Small intestine (tissue), 7 donors: ENCODE results near the gene PKD1. TPM values are rescaled to one million over a fixed set of nuclear protein-coding genes. Genes with fewer than 3 reads are reported as not detected.

Source experiments
- DNase-seq, 2 donors: peaks; one replicate each; pipeline versions ENCODE4 v3.0.0 to v3.0.0-alpha.2; 2013
- FAIRE-seq: peaks from 2 replicates; lab custom pipeline; 2012; peaks lifted over from hg19 to GRCh38; lab: Jason Lieb, UNC
- H3K27ac ChIP-seq, 3 donors: one replicate each; pipeline ENCODE4 v1.5.1; 2013; ENCODE audit warnings: low read length in 2 of 3, mild to moderate bottlenecking in 2 of 3, control low read depth in 1 of 3, inconsistent platforms in 1 of 3, low read depth in 1 of 3, moderate library complexity in 1 of 3
- H3K27me3 ChIP-seq, 3 donors: one replicate each; pipeline ENCODE4 v1.6.1; 2013; ENCODE audit warnings: low read length in 3 of 3, inconsistent platforms in 1 of 3; ENCODE audit not compliant: control insufficient read depth in 3 of 3, insufficient read depth in 3 of 3
- H3K36me3 ChIP-seq, 3 donors: one replicate each; pipeline ENCODE4 v1.6.1; 2013; ENCODE audit warnings: low read length in 3 of 3, inconsistent platforms in 1 of 3, low read depth in 1 of 3, mild to moderate bottlenecking in 1 of 3, moderate library complexity in 1 of 3; ENCODE audit not compliant: control insufficient read depth in 3 of 3, insufficient read depth in 2 of 3
- H3K4me1 ChIP-seq, 3 donors: one replicate each; pipeline ENCODE4 v1.6.1; 2013; ENCODE audit warnings: low read length in 2 of 3, inconsistent platforms in 1 of 3, low read depth in 1 of 3, mild to moderate bottlenecking in 1 of 3, moderate library complexity in 1 of 3; ENCODE audit not compliant: control insufficient read depth in 3 of 3, insufficient read depth in 2 of 3
- H3K4me3 ChIP-seq, 3 donors: one replicate each; pipeline ENCODE4 v1.5.1; 2013; ENCODE audit warnings: low read length in 3 of 3, control low read depth in 1 of 3, inconsistent platforms in 1 of 3, low read depth in 1 of 3, mild to moderate bottlenecking in 1 of 3, moderate library complexity in 1 of 3
- H3K9me3 ChIP-seq, 2 donors: one replicate each; pipeline ENCODE4 v1.6.1; 2013; ENCODE audit warnings: low read depth in 1 of 2, low read length in 1 of 2; ENCODE audit not compliant: control insufficient read depth in 2 of 2, insufficient read depth in 1 of 2
- WGBS, 3 donors: extraction: QIAGEN DNeasy Blood & Tissue Kit; methylation state at CpG; one replicate each; pipeline ENCODE4 v1.1.7; 2013; 5-methylcytosine and 5-hydroxymethylcytosine counted together
- polyA plus RNA-seq, 4 donors: library from polyadenylated mRNA; stranded (reverse) in 3 of 4; unstranded in 1 of 4; fragments of 200-250 nt in 3 of 4; fragments of 120-200 nt in 1 of 4; gene quantifications; one replicate each; pipeline versions ENCODE4 v1.2.1 to v1.2.3, GENCODE V29; 2013
- donor health status: healthy with polysubstance abuse.
- donor health status: control.
- donor health status: control.
- donor health status: Bipolar disorder and iron deficiency.
- donor health status: healthy.

The PKD1 gene
- polyA plus RNA-seq, 4 donors: 10.5 to 42.2 (median 26.7) TPM

DNA sequence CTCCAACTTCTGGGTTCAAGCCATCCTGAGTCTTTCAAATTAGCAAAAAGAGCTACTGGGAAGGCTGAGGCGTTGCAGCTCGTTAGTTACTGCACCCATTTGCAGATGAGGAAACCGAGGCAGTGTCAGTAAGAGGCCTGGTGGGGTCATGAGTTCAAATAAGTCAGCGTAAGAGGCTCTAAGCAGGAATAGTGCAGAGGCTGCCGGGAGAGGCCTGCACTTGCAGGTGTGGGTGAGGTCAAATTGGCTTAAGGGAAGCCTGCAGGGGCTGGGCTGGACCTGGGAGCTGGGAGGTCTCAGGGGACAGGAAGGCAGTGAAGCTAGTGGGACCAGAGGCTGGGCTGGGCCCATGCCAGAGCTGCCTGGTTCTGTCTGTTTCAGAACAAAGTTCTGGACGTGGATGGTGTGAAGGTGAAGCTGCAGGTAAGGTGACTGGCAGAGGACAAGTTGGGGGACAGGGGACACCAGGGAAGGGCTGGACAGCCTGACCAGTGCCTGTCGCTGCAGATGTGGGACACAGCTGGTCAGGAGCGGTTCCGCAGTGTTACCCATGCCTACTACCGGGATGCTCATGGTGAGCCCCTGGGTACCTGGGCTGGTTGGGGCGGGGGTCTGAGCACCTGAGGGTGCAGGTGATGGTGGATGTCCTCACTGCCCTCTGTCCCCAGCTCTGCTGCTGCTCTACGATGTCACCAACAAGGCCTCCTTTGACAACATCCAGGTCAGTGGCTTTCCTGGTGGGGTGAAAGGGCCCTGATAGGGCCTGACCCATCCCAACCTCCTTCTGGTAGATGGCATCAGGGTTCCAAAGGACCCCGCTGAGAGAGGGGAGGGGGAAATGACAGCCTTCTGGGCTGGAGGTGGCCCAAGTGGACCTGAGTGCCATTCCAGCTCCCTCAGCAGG, 15.7 kb upstream of the PKD1 start:
- peaks cover 0 to 10% (median 0%) of the 10 kb centered on the region in 3 donors for H3K27me3 ChIP-seq
- peaks cover 3 to 56% (median 3%) of the 10 kb centered on the region in 3 donors for H3K4me1 ChIP-seq

DNA sequence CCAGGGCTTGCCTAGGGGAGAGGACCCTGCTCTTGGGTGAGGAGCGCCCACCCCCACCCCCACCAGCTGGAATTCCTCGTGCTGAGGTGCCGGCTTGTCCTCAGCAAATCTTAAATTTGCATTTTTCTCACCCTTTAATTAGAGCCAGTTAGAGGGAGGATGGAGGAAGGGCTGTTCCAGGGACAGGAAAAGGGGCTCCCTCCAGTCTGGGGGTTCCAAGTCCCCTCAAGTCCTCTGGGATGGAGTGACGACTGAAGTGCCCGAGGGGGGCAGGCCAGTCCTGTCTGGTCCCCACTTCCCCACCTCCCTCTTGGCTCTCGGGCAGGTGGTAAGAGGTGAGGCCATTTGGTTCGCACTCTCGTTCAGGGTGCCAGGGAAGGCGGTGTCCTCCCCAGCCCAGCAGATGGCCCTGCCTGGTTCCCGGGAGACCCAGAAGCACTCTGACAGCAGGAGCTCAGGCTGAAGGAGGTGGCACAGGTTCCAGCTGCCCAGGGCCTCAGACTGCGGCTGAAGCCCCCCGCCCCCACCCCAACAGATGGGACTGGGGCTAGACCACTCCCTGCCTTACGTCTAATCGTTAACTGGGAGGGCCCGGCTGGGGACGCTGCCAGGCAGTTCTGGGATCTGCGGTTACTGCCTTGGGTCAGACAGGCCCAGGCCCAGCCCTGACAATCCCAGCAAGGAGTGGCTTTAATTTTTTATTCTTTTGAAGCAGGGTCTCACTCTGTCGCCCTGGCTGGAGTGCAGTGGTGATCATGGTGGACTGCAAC, 14.9 kb upstream of the PKD1 start:
- Histone ChIP-seq H3K36me3 (peaks cover 0 to 57% (median 0%) of the 10 kb centered on the region in 3 donors), H3K4me3 (no peak overlapping the region), H3K4me1 (peaks cover 3 to 56% (median 3%) of the 10 kb centered on the region in 3 donors), H3K27me3 (peaks cover 0 to 10% (median 0%) of the 10 kb centered on the region in 3 donors), H3K9me3 (no peaks in the 10 kb centered on the region), H3K27ac (peak overlapping the region; percentile 12 to 28 (median 19))
- FAIRE-seq (no peak), DNase-seq (peak; percentile 54 to 61)
- WGBS, 3 donors: 18 to 42% (median 29%) methylated on average over 18 of the region's 18 CpGs

More for the DNA sequence above, 15.7 kb upstream of the PKD1 start:
- H3K4me3 ChIP-seq: no peak overlapping the region
- H3K27ac ChIP-seq: peak overlapping the region; percentile 9 to 20 (median 19)
- 54 to 66% (median 64%) methylated on average over 12 to 13 of the region's 13 CpGs for WGBS, 3 donors
- H3K9me3 ChIP-seq: no peaks in the 10 kb centered on the region
- no peak for FAIRE-seq
- peak in 1 of 2 donors; percentile 3 for DNase-seq
- peaks cover 0 to 57% (median 0%) of the 10 kb centered on the region in 3 donors for H3K36me3 ChIP-seq

DNA sequence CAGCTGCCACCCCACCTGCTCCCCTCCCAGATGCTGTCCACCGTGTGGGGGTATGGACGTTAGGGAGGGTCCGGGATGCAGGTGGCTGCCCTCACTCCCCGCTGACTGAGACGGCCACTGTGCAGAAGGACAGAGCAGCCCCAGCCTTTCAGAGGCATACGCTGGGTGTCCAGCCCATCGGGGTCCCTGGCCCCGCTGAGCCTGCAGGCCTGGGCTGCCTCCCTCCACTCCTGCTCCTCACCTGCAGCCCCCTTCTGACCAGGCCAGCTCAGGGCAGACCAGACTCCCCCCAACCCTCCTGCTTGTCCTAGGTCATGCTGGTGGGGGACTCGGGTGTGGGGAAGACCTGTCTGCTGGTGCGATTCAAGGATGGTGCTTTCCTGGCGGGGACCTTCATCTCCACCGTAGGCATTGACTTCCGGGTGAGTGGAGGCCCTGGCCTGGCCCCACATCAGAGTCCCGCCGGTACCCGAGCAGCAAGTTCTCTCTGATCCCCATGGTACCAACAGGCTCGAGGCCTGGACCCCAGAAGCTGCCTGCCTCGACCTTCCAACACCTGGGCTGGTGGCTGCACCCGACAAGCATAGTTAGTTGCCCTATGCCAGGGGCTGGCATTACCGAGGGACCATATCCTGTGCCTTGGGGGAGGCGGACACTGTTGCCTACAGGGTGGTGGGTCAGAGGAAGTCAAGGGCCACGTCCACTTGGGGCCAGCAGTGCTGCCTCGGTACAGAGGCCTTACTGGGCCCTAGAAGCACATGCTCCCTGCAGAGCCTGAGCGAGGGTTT, 14.1 kb upstream of the PKD1 start:
- FAIRE-seq (no peak), DNase-seq (no peak)
- peaks cover 3 to 56% (median 3%) of the 10 kb centered on the region in 3 donors for H3K4me1 ChIP-seq
- peak overlapping the region in 2 of 3 donors; percentile 28 to 41 for H3K27ac ChIP-seq
- H3K9me3 ChIP-seq: no peaks in the 10 kb centered on the region
- peaks cover 0 to 10% (median 0%) of the 10 kb centered on the region in 3 donors for H3K27me3 ChIP-seq
- H3K36me3 ChIP-seq: peaks cover 0 to 54% (median 0%) of the 10 kb centered on the region in 3 donors
- H3K4me3 ChIP-seq: peak overlapping the region in 1 of 3 donors; percentile 26
- 44 to 54% (median 51%) methylated on average over 20 to 24 of the region's 24 CpGs for WGBS, 3 donors

DNA sequence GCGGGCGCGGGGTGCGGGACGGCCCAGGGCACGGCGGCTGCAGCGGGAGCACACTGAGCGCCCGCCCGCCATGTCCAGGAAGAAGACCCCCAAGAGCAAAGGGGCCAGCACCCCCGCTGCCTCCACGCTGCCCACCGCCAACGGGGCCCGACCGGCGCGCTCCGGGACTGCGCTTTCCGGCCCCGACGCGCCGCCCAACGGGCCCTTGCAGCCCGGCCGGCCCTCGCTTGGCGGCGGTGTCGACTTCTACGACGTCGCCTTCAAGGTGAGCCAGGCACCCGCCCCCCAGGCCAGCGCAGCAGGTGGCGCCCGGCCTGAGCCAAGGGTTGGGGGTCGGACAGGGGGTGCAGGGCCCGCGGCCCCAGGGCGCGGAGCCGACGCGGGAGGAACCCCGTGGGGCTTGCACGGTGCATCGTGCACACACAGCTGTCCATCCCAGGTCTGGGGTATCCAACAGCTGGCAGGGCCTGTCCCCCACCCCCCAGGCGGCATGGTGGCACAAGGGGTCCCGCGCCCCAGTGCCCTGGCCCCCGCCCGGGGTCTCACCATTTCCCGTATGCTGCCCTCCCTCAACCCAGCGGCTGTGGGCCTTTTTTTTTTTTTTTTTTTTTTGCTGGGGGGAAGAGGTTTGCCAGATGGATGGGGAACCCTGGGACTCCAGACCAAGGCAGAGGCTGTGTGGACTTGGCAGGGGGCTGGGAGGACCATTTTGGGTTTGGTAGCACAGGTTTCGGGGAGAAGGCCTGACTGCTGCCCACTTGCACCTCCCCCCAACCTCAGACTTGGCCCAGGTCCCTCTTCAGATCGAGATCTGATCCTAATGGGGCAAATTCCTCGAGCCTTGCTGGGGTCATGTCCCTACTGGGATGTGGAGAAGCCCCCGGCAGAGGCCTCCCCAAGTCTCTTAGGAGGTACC, 13.3 kb upstream of the PKD1 start:
- 2% methylated on average over 40 to 62 of the region's 62 CpGs for WGBS, 3 donors
- H3K27ac ChIP-seq: peak overlapping the region in 2 of 3 donors; percentile 35 to 38
- FAIRE-seq: no peak

DNA sequence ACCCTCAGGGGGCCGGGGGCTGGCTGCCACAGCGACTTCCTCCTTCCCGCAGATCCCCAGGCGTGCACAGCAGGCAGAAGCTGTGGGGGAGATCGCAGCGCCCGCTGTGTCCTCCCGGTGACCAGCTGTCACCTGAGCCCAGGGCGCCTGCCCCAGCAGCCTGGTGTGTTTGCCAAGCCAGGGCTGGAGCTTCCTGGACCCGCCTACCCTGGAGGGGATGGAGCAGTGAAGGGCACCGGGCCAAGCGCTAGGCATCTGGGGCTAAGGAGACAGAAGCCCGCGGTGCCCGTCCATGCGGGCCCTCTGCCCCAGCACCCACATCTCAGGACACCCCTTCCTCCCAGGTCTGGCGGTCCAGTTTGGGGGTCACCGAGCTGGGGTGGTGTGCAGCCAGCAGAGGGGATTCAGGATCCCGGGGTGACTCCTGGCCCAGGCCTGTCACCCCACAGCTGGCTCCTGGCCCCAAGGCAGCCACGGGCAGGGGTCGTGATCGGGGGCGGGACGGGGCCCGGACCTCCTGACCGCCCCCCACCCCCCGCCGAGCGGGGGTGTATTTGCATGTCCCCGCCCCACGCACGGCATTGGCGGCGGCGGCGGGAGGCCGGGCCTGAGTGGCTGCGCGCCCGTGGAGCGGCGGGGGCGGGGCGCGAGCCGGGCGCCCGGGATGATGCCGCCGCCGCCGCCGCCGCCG, 12.4 kb upstream of the PKD1 start, which contains the start of gene RAB26:
TSS of gene RAB26 (plus strand) at position 645 of the 691 bp plus-strand sequence. CDS start 159 bp downstream, outside the sequence.
- Histone ChIP-seq H3K36me3 (peaks cover 0 to 38% (median 0%) of the 10 kb centered on the region in 3 donors), H3K27ac (peak within 1 kb of the TSS; percentile 47 to 81 (median 75)), H3K4me3 (peak within 1 kb of the TSS; percentile 27 to 57 (median 38)), H3K9me3 (no peaks in the 10 kb centered on the region), H3K27me3 (peaks cover 0 to 10% (median 0%) of the 10 kb centered on the region in 3 donors), H3K4me1 (peaks cover 3 to 53% (median 3%) of the 10 kb centered on the region in 3 donors)
- no peak for FAIRE-seq
- peak; percentile 78 to 88 for DNase-seq
- WGBS, 3 donors: 3 to 6% (median 5%) methylated on average over 26 to 55 of the region's 55 CpGs

More for the DNA sequence above, 13.3 kb upstream of the PKD1 start:
- Histone ChIP-seq H3K36me3 (peaks cover 0 to 46% (median 0%) of the 10 kb centered on the region in 3 donors), H3K27me3 (peaks cover 0 to 10% (median 0%) of the 10 kb centered on the region in 3 donors), H3K4me3 (peak overlapping the region; percentile 26 to 57 (median 38)), H3K9me3 (no peaks in the 10 kb centered on the region), H3K4me1 (peaks cover 3 to 54% (median 3%) of the 10 kb centered on the region in 3 donors)
- DNase-seq: peak; percentile 23 to 40

DNA sequence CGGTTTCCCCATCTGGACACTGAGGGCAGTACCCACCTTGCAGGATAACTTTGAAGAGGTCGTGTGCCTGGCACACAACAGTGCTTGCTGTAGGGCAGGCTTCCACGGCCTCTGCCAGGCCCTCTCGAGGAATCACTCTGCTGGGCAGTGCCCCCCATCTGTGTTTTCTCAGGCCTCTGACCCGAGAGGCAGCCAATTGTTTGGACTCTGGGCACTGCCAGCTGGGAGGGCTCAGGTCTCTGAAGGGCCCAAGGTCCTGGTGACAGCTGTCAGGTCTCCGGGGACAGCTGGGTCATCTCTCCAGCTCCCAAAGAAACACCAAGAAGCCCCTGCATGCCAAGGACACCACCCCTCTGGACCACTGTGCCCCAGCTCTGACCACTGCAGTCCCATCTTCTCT, 11.7 kb upstream of the PKD1 start:
- WGBS, 3 donors: 50 to 77% (median 59%) methylated on average over 6 of the region's 6 CpGs
- H3K4me1 ChIP-seq: peaks cover 3 to 46% (median 3%) of the 10 kb centered on the region in 3 donors
- no peaks in the 10 kb centered on the region for H3K9me3 ChIP-seq
- no peak overlapping the region for H3K4me3 ChIP-seq
- peaks cover 0 to 10% (median 0%) of the 10 kb centered on the region in 3 donors for H3K27me3 ChIP-seq
- H3K27ac ChIP-seq: peak overlapping the region; percentile 47 to 81 (median 75)
- no peak for FAIRE-seq
- H3K36me3 ChIP-seq: peaks cover 0 to 31% (median 0%) of the 10 kb centered on the region in 3 donors
- DNase-seq: no peak
